Hepatocyte (in vitro differentiated cells): Measurements from ENCODE around the gene SPATA21.

Source experiments
- CTCF ChIP-seq: fragments of 200-600 bp; sonication (generic); IDR thresholded peaks from 2 replicates; pipeline ENCODE4 v1.5.1; 2016; ENCODE audit warnings: antibody characterized with exemption, mild to moderate bottlenecking; ENCODE audit not compliant: poor library complexity
- EZH2 ChIP-seq: fragments of 200-600 bp; sonication (generic); IDR thresholded peaks from 2 replicates; pipeline ENCODE4 v1.6.1; 2016; ENCODE audit warnings: antibody characterized with exemption, mild to moderate bottlenecking, borderline replicate concordance

- TF ChIP-seq EZH2 (no peak), CTCF (no peak)
Measured at GRCh38 chr1:16451841-16452528, 14.8 kb upstream of the SPATA21 start.
